K562 (cell line): Measurements from ENCODE around the gene SMYD2. TPM values are rescaled to one million over a fixed set of nuclear protein-coding genes. Genes with fewer than 3 reads are reported as not detected.

Source experiments
- ATAC-seq: fragments of 200-7000 bp; cut with Tn5 transposase; 3 replicates; pipeline ENCODE4 v1.9.1; 2020; ENCODE audit warnings: moderate library complexity
- BruUV-seq: library from RNA; stranded (reverse); fragments of 400-500 nt; replicated peaks from 2 replicates; lab custom pipeline; 2021; lab: Mats Ljungman, UMichigan
- CTCF ChIA-PET: fragments of 300-600 bp; formaldehyde crosslinking; extraction: SDS; loops from one replicate; lab custom pipeline; 2021; ENCODE audit warnings: low intra/inter-chr PET ratio; lab: Yijun Ruan, JAX
- POLR2A ChIA-PET: fragments of 300-600, 350-650 bp; sonication (Branson Sonifier 250); formaldehyde crosslinking; extraction: SDS; loops from one replicate; lab custom pipeline; 2021; ENCODE audit warnings: antibody characterized with exemption, inconsistent platforms; lab: Yijun Ruan, JAX
- DNase-seq, 4 experiments: peaks; one replicate each; pipeline versions ENCODE4 v3.0.0 to v3.0.0-alpha.2; 2011 to 2018; ENCODE audit warnings: low spot score in 3 of 4, mixed read lengths in 3 of 4; ENCODE audit errors: extremely low read depth in 1 of 4
- FAIRE-seq: peaks from 2 replicates; lab custom pipeline; 2011; peaks lifted over from hg19 to GRCh38; lab: Jason Lieb, UNC
- H2AFZ ChIP-seq: 2 replicates; pipeline ENCODE4 v1.6.0; 2011; ENCODE audit warnings: low read depth, low read length, control low read depth, inconsistent platforms
- H3K27ac ChIP-seq: fragments of 200-600 bp; 3 replicates; pipeline ENCODE4 v1.8.0; 2011; ENCODE audit warnings: low read depth, mild to moderate bottlenecking, control low read depth, inconsistent platforms, low read length, moderate library complexity, mixed read lengths; ENCODE audit errors: extremely low read depth
- H3K27me3 ChIP-seq, 2 experiments: fragments of 300-600 bp in 1 of 2; 2 replicates in 1 of 2; 3 replicates in 1 of 2; pipeline versions ENCODE4 v1.6.0 to v1.8.0; 2011; ENCODE audit warnings: inconsistent platforms in 2 of 2, low read length in 2 of 2, mild to moderate bottlenecking in 1 of 2, mixed read lengths in 1 of 2, moderate library complexity in 1 of 2; ENCODE audit not compliant: control insufficient read depth in 2 of 2, insufficient read depth in 2 of 2
- H3K36me3 ChIP-seq: fragments of 300-600 bp; 3 replicates; pipeline ENCODE4 v1.8.0; 2011; ENCODE audit warnings: mild to moderate bottlenecking, low read length, inconsistent platforms; ENCODE audit not compliant: control insufficient read depth, insufficient read depth
- H3K4me1 ChIP-seq, 2 experiments: fragments of 200-600 bp in 1 of 2; replicated peaks in 1 of 2; 2 replicates in 1 of 2; 3 replicates in 1 of 2; pipeline versions ENCODE4 v1.5.1 to v1.8.0; 2011; ENCODE audit warnings: inconsistent platforms in 2 of 2, low read length in 2 of 2, mild to moderate bottlenecking in 1 of 2, mixed read lengths in 1 of 2, moderate library complexity in 1 of 2; ENCODE audit not compliant: control insufficient read depth in 2 of 2, insufficient read depth in 2 of 2
- H3K4me2 ChIP-seq: 2 replicates; pipeline ENCODE4 v1.6.1; 2011; ENCODE audit warnings: low read length, control low read depth, inconsistent platforms, mixed read lengths; ENCODE audit not compliant: insufficient read depth
- H3K4me3 ChIP-seq: fragments of 200-600 bp; sonication (generic), shearing (Covaris generic); 2 replicates; pipeline ENCODE4 v1.5.1; 2016; ENCODE audit warnings: control low read depth, inconsistent platforms
- H3K79me2 ChIP-seq: fragments of 200-600 bp; 3 replicates; pipeline ENCODE4 v1.8.0; 2011; ENCODE audit warnings: low read length, inconsistent platforms; ENCODE audit not compliant: control insufficient read depth, insufficient read depth
- H3K9ac ChIP-seq, 2 experiments: 2 replicates each; pipeline versions ENCODE4 v1.6.0 to v1.6.1; 2011; ENCODE audit warnings: low read depth in 2 of 2, low read length in 2 of 2, control low read depth in 1 of 2, inconsistent platforms in 1 of 2, mild to moderate bottlenecking in 1 of 2, mixed read lengths in 1 of 2; ENCODE audit not compliant: insufficient read depth in 1 of 2
- H3K9me1 ChIP-seq: one replicate; pipeline ENCODE4 v1.6.0; 2011; ENCODE audit warnings: inconsistent platforms, mild to moderate bottlenecking, low read length, moderate library complexity; ENCODE audit not compliant: control insufficient read depth, insufficient read depth
- H3K9me3 ChIP-seq: replicated peaks from 2 replicates; pipeline ENCODE4 v1.5.1; 2011; ENCODE audit warnings: low read depth, low read length, inconsistent platforms; ENCODE audit not compliant: control insufficient read depth, insufficient read depth
- H4K20me1 ChIP-seq: replicated peaks from 2 replicates; pipeline ENCODE4 v1.6.1; 2011; ENCODE audit warnings: low read length, inconsistent platforms, mixed read lengths; ENCODE audit not compliant: control insufficient read depth, insufficient read depth
- BRF2 ChIP-seq: IDR thresholded peaks from 3 replicates; pipeline ENCODE4 v1.6.1; 2011; ENCODE audit warnings: borderline replicate concordance, mild to moderate bottlenecking; ENCODE audit not compliant: insufficient read length, insufficient read depth
- CC2D1A ChIP-seq: fragments of 450-650 bp; IDR thresholded peaks from 2 replicates; pipeline ENCODE4 v1.6.1; 2017; ENCODE audit warnings: mild to moderate bottlenecking
- CHD2 ChIP-seq: IDR thresholded peaks from 2 replicates; pipeline ENCODE4 v1.6.1; 2011; ENCODE audit warnings: low read depth, low read length
- DACH1 ChIP-seq: fragments of 450-650 bp; IDR thresholded peaks from 2 replicates; pipeline ENCODE4 v1.6.1; 2018; ENCODE audit not compliant: partially characterized antibody
- E2F8 ChIP-seq: fragments of 450-650 bp; IDR thresholded peaks from 2 replicates; pipeline ENCODE4 v1.7.1; 2018; ENCODE audit warnings: mild to moderate bottlenecking, low read depth; ENCODE audit not compliant: partially characterized antibody
- HBP1 ChIP-seq: fragments of 450-650 bp; formaldehyde crosslinking; IDR thresholded peaks from 2 replicates; pipeline ENCODE4 v1.4.0; 2022; ENCODE audit warnings: missing genetic modification characterization
- HDAC8 ChIP-seq: fragments of 450-650 bp; IDR thresholded peaks from 2 replicates; pipeline ENCODE4 v1.6.1; 2016; ENCODE audit warnings: mild to moderate bottlenecking, missing genetic modification characterization, moderate library complexity, missing compliant biosample characterization
- KLF1 ChIP-seq: fragments of 450-650 bp; IDR thresholded peaks from 2 replicates; pipeline ENCODE4 v1.6.1; 2016; ENCODE audit warnings: missing genetic modification characterization, missing compliant biosample characterization
- MEIS2 ChIP-seq: fragments of 450-650 bp; IDR thresholded peaks from 2 replicates; pipeline ENCODE4 v1.6.1; 2014; ENCODE audit warnings: mild to moderate bottlenecking; ENCODE audit not compliant: partially characterized antibody
- NCOA6 ChIP-seq: fragments of 450-650 bp; IDR thresholded peaks from 2 replicates; pipeline ENCODE4 v1.6.1; 2017; ENCODE audit warnings: mild to moderate bottlenecking
- POU5F1 ChIP-seq: fragments of 150-350 bp; IDR thresholded peaks from 2 replicates; pipeline ENCODE4 v1.6.1; 2014; ENCODE audit warnings: borderline replicate concordance, low read length, low read depth, mild to moderate bottlenecking; ENCODE audit not compliant: partially characterized antibody
- SAFB ChIP-seq: fragments of 200-400 bp; formaldehyde crosslinking; IDR thresholded peaks from 2 replicates; pipeline ENCODE4 v1.6.1; 2017; ENCODE audit warnings: low read depth, low read length, borderline replicate concordance
- SP1 ChIP-seq: sonication (generic); formaldehyde crosslinking; IDR thresholded peaks from 2 replicates; pipeline ENCODE4 v1.8.1; 2022; ENCODE audit warnings: mild to moderate bottlenecking, missing genetic modification reagents
- ZNF436 ChIP-seq: fragments of 250-450, 450-650 bp; sonication (Bioruptor Pico); formaldehyde crosslinking; IDR thresholded peaks from 2 replicates; pipeline ENCODE4 v1.7.0; 2020; ENCODE audit warnings: mild to moderate bottlenecking
- ZNF76 ChIP-seq: fragments of 250-450 bp; sonication (Bioruptor Pico); IDR thresholded peaks from 2 replicates; pipeline ENCODE4 v1.4.0; 2020; ENCODE audit warnings: mild to moderate bottlenecking, moderate library complexity, borderline replicate concordance
- WGBS: fragments of 100-300 bp; shearing (Covaris generic); methylation state at CpG from one replicate; pipeline ENCODE4 v1.1.6; 2016; ENCODE audit warnings: low coverage, mixed read lengths; ENCODE audit not compliant: insufficient coverage; ENCODE audit errors: missing lambda C conversion rate; 5-methylcytosine and 5-hydroxymethylcytosine counted together
- in situ Hi-C: fragments of 300-500 bp; cut with MboI; formaldehyde crosslinking; loops from 4 replicates; pipeline ENCODE4 v1.15.0; 2018; ENCODE audit warnings: inconsistent platforms, mixed read lengths
- intact Hi-C: fragments of 100-400 bp; cut with micrococcal nuclease; formaldehyde crosslinking; loops from 2 replicates; pipeline ENCODE4 v1.14.2; 2022
- polyA plus RNA-seq, 8 experiments: library from polyadenylated mRNA; depleted of rRNA in 4 of 8; stranded (reverse) in 5 of 8; unstranded in 3 of 8; fragments of >200 nt; fragmentation: Nextera tagmentation in 2 of 8; fragmentation: Illumina TruSeq in 1 of 8; extraction: Ambion mirVana in 2 of 8; extraction: Trizol in 1 of 8; gene quantifications; 2 replicates each; pipeline versions ENCODE4 v1.2.1 to v1.2.3, GENCODE V29; 2011 to 2014; ENCODE audit warnings: inconsistent platforms in 1 of 8, missing spikeins in 1 of 8
- total RNA-seq, 7 experiments: library from RNA; depleted of rRNA in 6 of 7; stranded (reverse); fragments of >200 nt in 6 of 7; fragmentation: Illumina TruSeq in 2 of 7; extraction: Trizol in 2 of 7; gene quantifications; 2 replicates each; pipeline versions ENCODE4 v1.2.1 to v1.2.3, GENCODE V29; 2011 to 2021; ENCODE audit warnings: low replicate concordance in 1 of 7
- TF ChIP-seq, protein P1 (sequence below), 2 experiments: fragments of 450-650 bp in 1 of 2; sonication (generic) in 1 of 2; formaldehyde crosslinking in 1 of 2; IDR thresholded peaks in 1 of 2; conservative IDR thresholded peaks in 1 of 2; 2 replicates each; pipeline versions ENCODE4 v1.6.1 to v1.8.1; 2016 to 2023; ENCODE audit warnings: mild to moderate bottlenecking in 2 of 2, moderate library complexity in 2 of 2, inconsistent platforms in 1 of 2, missing genetic modification reagents in 1 of 2

The SMYD2 gene
- total and polyA plus RNA-seq, 9 of the 15 experiments (the other 6 are each of a cell fraction or from before 2014, with no cell fraction given), result 13.8 to 81.3 (median 39.9) TPM

GRCh38 chr1:214234635-214235025 is 46.3 kb upstream of the SMYD2 start:
- ATAC-seq, result no peak

More at GRCh38 chr1:214234635-214235025, 46.3 kb upstream of the SMYD2 start:
- WGBS, result 2% methylated on average over 3 of the region's 3 CpGs
- Histone ChIP-seq H3K27me3 (peaks cover 8 to 20% of the 10 kb centered on the region in 2 experiments; a peak in 3 of 5 replicates), H3K4me2 (no peak overlapping the region), H3K9ac (no peak overlapping the region), H3K36me3 (no peaks in the 10 kb centered on the region), H3K27ac (no peak overlapping the region), H3K4me3 (no peak overlapping the region), H3K9me1 (no peaks in the 10 kb centered on the region), H4K20me1 (0 out of 2 replicates have a peak, but pooled peaks cover 6% of the 10 kb centered on the region), H3K79me2 (no peaks in the 10 kb centered on the region), H3K9me3 (no peaks in the 10 kb centered on the region), H2AFZ (no peak overlapping the region), H3K4me1 (no peaks in the 10 kb centered on the region)
- in situ Hi-C loops (no loop called here), intact Hi-C loops (no loop called here)
- BruUV-seq, result no TSS peak
- CTCF ChIA-PET, result interaction anchor here (0.6 kb wide), 1 partner anchor 487 kb away, joined by 3 read pairs; no protein-coding TSS in a partner anchor
- POLR2A ChIA-PET, result no interaction called here
- no peak for DNase-seq
- TF ChIP-seq BRF2, result no peak
- TF ChIP-seq POU5F1, result no peak
- no peak for TF ChIP-seq CHD2
- no peak for TF ChIP-seq ZNF76 (CRISPR knock-in tag)
- TF ChIP-seq NCOA6, result no peak
- TF ChIP-seq ZNF436 (CRISPR knock-in tag), result no peak
- TF ChIP-seq DACH1, result no peak
- TF ChIP-seq KLF1 (tag), result no peak
- no peak for TF ChIP-seq SAFB
- no peak for TF ChIP-seq MEIS2
- TF ChIP-seq HDAC8 (tag), result no peak
- TF ChIP-seq SP1 (CRISPR knock-in tag), result no peak
- TF ChIP-seq, protein P1, sequence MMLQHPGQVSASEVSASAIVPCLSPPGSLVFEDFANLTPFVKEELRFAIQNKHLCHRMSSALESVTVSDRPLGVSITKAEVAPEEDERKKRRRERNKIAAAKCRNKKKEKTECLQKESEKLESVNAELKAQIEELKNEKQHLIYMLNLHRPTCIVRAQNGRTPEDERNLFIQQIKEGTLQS (IDR thresholded peaks at IDR 0.05), result no peak
- TF ChIP-seq, protein P1 (CRISPR knock-in tag; conservative IDR thresholded peaks at IDR 0.05), result no peak
- TF ChIP-seq E2F8, result no peak
- TF ChIP-seq HBP1 (CRISPR knock-in tag), result no peak
- no peak for TF ChIP-seq CC2D1A
- FAIRE-seq, result no peak
